ENCODE data around the gene KCNMB2.

DNA sequence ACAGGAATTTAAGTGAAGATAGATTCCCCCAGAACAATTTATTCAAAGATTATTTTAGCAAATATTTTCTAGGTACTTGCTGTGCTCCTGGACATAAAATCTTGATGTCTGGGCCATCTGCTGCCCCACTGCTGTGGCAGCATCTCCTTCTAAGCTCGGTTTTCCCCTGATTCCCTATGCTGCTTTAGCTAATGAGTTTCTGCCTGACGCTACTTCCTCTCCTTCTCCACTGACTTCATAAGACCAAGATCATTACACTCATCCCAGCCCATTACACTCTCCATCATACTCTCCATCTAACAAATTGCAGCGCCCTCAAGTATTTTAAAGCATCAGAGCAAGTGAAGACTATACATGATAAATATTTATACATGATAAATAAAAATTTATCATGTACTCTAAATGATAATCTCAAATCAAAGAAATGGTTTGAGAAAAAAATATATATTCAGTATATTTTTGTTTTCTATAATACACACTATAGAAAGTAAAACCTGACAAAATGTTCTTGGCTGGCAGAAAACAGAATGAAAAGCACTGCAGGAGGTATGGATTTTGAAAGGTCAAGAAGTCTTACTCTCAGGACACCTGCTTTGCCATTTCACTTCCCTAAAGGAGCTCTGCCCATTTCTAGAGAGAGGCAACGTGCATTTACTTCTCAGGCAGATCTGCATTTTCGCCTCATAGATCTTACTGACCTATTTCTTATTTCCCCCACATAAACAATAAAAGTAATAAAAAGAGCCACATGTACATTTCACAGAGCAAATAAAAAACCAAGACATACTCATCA is 232.0 kb downstream of the KCNMB2 start:
- TF ChIP-seq, protein P1, sequence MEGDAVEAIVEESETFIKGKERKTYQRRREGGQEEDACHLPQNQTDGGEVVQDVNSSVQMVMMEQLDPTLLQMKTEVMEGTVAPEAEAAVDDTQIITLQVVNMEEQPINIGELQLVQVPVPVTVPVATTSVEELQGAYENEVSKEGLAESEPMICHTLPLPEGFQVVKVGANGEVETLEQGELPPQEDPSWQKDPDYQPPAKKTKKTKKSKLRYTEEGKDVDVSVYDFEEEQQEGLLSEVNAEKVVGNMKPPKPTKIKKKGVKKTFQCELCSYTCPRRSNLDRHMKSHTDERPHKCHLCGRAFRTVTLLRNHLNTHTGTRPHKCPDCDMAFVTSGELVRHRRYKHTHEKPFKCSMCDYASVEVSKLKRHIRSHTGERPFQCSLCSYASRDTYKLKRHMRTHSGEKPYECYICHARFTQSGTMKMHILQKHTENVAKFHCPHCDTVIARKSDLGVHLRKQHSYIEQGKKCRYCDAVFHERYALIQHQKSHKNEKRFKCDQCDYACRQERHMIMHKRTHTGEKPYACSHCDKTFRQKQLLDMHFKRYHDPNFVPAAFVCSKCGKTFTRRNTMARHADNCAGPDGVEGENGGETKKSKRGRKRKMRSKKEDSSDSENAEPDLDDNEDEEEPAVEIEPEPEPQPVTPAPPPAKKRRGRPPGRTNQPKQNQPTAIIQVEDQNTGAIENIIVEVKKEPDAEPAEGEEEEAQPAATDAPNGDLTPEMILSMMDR (conservative IDR thresholded peaks at IDR 0.05 in 1 of 2, IDR thresholded peaks at IDR 0.05 in 1 of 2; ENCODE audit: low read depth in 1 of 2, low read length in 2 of 2): no peak
- TF ChIP-seq EZH2 (IDR thresholded peaks at IDR 0.05; ENCODE audit: low read length, missing control alignments): no peak

Data from fibroblast of lung (primary cell).